T1000 (cell line): ENCODE results near the gene CENPE.
A peak's percentile ranks its signal among the peaks of the same experiment; 100 is the strongest.

Source experiments
- DNase-seq: peaks from one replicate; lab custom pipeline; 2025; ENCODE audit warnings: mixed read lengths; lab: John Stamatoyannopoulos, UW

The CENPE gene

DNA sequence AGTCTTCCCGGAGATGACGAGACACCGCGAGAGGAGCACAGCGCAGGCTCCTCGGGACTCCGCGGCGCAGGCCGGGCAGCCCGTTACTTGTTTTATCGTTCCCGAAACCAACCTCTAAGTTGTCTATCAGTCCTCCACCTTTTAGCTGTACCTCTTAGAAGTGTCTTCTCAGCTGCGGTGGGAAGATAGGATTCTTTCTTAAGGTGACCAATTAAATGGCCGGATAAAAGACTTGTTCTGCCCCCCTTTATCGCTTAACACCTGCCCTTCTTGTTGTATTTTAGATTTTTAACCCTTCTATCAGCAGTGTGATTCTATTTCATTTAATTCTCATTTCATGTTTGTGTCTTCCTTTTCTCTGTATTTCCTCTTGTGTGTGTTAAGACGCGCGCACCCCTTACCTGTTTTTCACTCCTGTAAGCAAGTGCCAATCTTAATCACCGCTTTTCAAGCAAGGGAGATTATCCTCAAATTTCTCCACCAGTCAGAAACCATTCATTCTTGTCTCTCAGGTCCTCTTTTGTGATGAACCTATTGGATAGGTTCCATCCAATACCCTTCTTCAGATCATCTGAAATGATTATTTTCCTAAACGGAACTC is 121.3 kb downstream of the CENPE start, which contains the start of gene SLC9B2:
Gene SLC9B2, minus strand, starts transcription at position 15 of the 601 bp plus-strand sequence. CDS start 9,211 bp downstream, outside the sequence.
- DNase-seq, result no peak

DNA sequence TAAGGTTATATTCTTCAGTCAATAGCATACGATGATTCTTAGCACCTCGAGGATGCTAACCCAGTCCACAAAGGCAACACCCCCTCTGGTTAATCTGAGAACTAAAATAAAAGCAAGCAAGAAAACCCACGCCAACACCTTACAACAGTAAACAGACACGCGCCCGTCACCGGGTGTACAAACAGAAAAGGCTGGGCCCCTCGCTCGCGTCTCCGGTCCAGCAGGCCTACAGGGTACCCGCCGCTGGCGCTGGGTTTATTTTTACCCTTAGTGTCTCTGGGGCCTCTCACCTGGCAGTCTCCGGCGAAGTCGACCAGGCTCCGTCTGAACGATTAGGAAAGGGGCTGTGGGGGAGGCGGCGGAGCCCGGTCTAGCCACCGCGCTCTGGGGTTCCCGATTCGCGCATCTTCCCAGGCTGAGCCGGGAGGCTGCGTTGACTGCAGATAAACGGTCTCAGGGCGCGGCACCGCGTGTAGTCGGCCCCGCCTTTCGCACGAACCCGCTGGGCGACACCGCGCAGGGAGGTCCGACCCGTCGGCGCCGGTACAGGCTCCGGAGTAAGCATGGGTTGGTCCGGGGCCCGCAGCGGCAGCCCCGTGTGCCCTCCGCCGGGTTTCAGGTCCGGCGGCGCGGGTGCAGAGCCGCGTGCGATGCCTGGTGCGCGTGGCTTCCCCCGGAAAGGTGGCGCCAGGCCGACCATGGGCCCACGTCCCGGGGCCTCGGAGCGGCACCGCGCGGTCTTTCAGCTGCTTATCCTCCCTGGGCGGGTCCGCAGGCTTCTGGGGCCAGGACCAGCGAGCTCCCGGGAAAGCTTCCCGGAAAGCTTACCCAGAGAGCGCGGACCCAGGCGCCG is 122.0 kb downstream of the CENPE start:
- peak; percentile 56 for DNase-seq

DNA sequence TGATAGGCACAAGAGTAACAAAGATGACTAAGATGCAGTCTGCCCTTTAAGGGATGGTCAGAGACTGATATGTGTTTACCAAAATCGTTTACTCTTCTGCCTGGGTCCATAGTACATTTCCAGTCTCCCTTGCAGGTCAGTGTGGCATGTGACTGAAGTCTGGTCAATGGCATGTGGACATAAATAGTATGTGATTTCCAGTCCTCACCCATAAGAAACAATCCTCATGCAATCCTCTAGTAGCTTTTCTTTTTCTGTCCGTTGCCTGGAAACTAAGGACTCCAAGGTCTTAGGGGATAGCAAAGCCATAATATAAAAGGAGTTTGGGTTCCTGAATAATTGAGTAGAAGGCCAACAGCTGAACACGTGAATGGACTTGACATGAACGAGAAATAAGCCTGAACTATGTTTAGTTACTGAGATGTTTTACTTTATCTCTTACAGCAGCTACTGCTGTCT is 122.7 kb downstream of the CENPE start:
- no peak for DNase-seq

DNA sequence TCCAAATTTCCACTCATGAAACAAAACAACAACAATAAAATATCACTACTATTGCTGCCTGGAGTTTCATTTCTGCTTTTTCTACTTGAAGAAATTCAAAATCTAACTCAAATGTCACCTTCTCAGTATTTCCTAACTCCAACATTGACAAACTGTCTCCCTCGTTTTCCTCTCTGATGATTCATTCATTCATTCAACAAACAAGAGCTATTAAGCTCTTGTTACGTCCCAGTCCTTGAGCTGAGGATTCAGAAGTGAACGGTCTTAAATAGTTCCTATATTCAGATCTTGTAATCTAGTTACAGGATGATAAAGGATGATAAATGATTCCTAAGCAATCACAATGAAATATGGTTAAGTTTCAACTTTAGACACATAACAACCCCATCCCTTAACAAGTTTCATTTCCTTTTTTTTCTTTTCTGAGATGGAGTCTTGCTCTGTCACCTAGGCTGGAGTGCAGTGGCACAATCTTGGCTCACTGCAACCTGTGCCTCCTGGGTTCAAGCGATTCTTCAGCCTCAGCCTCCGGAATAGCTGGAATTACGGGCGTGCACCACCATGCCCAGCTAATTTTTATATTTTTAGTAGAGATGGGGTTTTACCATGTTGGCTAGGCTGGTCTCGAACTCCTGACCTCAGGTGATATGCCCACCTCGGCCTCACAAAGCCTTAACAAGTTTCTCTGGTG is 123.3 kb downstream of the CENPE start:
- DNase-seq, result no peak

DNA sequence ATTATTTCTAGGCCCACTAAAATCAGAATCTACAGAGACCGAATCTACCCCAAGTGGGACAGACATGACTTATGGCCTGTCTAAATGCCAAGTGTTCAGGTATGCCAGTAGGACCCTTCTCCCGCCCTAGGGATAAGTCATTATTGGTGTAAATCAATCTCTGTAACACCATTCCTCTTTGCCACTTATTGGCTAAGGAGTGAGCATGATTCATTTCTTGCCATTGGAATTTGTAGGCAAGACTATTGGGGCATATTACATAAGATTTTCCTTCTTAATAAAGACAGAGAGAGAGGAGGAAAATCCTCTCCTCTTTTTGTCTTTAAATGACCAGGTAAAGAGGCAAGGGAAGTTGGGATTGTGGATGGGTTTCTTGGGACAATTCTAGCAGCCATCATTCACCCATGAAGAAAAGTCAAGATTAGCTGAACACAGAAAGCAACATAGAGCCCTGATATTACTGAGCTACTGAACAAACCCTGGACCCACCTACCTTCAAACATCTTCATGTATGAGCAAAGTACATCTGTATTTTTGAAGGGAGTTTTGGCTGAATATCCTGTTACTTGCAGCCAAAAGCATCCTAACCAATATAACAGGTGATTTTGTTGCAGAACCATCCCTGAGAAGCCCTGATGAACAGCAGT is 124.2 kb downstream of the CENPE start:
- no peak for DNase-seq

DNA sequence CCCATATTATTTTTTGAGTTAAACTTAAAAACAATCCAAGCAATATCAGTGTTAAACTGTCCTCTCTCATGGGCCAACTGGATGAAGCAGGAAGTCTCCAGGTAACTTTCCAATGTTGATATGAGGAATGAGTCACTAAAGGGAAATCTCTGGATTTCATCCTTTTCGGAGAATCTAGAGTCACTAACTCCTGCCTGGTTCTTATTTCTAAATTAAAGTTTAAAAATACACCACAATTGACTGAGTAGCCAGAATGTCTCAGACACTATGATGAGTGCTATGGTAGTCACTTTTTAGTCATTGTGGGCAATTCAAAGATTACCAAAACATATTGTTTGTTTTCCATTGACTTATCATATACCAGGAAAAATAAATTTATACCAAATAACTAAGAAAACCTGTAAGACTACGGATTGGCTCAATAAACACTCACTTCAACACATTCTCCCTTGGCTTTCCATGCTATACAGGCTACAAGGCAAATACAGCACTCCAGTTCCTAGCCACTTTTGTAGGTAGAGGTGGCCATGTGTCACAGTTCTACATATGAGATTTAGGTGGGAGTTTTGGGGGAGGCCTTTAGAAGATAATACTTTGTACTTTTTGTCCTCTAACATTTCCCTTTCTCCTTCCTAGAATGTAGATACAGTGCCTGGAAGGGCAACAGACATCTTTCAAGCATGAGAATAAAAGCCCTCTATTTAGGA is 130.1 kb downstream of the CENPE start:
- DNase-seq, result no peak

DNA sequence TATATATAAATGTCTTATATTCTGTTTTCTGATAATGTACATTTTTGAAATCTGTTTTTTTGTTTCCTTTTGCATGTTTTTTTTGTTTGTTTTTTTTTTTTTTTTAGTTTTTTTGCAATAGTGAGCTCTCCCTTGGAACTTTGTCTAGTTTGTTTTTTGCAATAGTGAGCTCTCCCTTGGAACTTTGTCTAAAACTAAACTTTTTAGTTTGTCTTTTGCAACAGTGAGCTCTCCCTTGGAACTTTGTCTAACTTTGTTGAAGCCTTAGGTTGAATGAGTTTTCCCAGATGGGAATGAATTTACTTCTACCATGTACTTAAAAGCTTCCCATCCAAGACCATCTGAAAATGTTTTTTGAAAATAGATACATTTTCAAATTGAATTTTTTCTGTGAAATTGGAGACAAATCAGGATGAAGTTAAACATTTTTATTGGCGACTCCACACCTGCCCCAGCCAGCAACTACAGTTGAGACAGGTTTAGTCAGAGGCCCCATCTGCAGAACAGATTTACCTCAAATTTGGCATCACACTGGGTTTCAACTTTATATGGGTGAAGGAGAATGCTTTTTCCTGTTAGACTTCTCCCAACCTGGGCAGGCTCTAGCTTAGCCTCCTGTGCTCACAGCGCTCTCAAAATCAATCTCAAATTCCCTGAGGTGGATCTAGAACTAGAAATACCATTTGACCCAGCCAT is 137.5 kb downstream of the CENPE start:
- no peak for DNase-seq
